Fibroblast of skin of left quadriceps (primary cell): ENCODE measurements around the gene PFN4.
A peak's percentile ranks its signal among the peaks of the same experiment; 100 is the strongest.

Experiments
- DNase-seq, 2 experiments: peaks; one replicate each; pipeline ENCODE4 v3.0.0-alpha.2; 2013; ENCODE audit warnings: low read depth in 2 of 2

PFN4 gene

DNA sequence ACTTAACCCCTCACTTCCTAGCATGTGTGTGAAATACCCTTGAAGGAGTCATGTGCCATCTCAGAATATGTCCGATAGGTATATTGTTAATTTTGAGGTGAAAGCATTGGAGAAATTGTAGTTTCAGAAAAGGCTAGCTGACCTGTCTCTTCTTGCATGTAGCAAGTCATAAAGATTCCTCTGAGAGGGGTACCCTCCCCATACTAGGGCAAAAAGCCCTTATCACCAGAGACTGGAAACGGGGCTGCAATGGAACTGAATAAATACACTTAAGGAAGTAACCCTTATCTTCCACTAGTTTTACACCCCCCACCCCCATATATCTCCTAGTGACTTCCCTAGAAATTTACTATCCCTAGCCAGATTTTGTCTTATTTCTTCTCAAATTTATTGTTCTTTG lies 45.3 kb downstream of the PFN4 start:
- DNase-seq, result no peak

DNA sequence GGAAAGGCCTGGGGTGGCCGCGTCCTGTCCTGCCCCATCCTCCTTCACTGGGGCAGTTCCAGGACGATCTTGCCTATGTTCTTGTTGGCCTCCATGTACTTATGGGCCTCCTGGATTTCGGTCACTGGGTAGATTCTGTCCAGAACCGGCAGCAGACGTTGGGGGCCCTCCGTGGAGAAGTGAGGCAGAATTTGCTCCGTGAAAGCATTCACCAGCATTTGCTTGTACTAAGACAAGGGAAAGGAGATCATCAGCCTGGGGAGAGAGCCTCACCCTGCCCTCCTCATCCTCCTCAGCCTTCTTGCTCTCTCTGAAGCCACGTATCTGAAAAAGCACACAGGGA lies 45.6 kb downstream of the PFN4 start:
- no peak for DNase-seq

DNA sequence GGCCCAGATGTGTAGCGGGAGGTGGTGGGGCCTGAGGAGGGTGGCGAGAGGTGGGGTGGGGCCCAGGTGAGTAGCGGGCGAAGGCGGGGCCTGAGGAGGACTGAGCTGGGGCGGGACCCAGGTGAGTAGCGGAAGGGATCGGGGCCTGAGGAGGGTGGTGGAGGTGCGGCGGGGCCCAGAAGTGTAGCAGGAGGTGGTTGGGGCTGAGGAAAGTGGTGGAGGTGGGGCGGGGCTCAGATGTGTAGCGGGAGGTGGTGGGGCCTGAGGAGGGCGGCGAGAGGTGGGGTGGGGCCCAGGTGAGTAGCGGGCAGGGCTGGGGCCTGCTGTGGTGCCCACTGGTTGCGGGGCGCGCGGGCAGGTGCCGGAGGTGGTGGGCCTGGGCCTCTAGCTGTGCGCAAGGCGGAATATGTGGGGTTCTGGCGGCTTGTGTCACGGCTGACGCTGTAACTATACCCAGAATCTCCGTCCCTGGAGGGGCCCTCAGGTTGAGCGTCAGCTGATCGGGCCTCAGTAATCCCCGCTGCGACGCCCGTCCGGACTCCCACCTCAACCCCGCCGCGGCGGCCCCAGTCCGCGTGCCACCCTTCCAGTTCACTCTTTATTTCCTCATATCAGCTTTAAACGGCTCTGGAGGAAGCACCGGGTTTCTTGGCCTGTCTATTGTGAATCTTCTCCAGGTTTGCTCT lies 46.1 kb downstream of the PFN4 start:
- DNase-seq, result no peak

DNA sequence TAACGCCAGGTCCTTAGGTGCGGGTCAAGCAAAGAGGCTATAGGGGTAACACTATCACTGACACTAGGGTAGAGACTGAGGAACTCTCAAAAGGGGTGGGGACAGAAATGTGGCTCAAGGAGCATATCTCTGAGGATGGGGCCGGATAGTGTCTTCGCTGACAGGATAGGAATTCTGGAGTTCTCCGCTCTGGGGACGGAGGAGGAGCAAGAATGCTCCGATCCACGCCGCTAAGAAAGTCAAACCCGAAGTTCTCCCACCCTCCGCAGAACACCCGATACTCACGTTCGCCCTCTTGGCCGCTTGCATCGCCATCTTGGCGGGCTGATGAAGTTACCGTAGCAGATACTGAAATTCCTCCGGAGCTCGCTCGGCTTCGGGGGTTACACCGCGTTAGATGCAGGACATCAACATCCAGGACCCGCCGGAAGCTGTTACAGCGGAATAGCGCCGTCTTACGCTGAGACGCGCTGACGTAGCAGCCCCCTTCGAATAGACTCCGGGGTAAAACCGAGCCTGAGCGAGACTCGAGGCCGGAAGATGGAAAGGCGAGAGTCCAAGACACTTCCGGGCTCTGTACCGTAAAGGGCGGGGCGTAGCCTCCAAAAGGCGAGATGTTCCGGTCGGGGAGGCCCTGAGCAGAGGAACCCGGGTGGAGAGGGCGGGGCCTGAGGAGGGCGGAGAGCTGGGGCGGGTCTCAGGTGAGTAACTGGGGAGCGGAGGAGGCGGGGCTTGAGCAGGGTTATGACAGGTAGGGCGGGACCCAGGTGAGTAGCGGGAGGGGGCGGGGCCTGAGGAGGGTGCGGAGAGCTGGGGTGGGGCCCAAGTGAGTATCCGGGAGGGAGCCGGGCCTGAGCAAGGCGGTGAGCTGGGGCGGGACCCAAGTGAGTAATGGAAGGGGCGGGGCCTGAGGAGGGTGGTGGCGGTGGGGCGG lies 47.0 kb downstream of the PFN4 start, which contains the start of gene SF3B6:
TSS of gene SF3B6 (minus strand) at position 412 of the 934 bp plus-strand sequence. CDS start at position 315, 97 bp downstream.
- peak; percentile 97 for DNase-seq

DNA sequence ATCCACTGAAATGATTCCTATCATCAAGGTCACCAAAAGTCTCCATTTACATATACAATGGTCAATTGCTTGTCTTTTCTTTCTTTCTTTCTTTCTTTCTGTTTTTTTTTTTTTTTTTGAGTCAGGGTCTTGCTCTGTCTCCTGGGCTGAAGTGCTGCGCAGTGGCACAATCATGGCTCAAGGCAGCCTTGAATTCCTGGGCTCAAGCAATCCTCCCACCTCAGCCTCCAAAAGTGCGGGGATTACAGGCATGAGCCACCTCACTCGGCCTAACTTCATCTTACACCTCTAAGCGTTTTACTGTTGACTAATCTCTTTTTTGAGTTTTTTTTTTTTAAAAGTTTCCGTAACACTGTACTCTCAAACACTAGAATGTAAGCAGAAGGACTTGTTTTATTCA lies 47.9 kb downstream of the PFN4 start:
- DNase-seq, result no peak

DNA sequence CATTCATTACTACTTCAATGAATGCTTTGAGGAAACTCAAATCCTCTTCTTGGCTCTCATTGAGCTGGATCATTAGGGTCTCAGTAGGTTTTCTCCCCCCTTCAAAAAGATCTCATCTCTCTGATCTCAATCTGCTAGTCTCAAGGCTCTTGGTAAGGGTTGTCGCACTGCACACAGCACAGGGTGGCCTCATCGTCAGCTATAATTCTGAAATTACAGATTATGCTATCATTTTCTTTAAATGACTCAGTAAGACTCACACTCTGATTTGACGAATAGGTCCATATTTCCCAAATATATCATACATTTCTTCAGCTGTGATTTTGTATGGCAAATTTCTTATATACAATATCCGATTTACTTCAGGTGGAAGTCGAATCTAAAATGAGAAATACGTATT lies 49.3 kb downstream of the PFN4 start:
- DNase-seq, result no peak

DNA sequence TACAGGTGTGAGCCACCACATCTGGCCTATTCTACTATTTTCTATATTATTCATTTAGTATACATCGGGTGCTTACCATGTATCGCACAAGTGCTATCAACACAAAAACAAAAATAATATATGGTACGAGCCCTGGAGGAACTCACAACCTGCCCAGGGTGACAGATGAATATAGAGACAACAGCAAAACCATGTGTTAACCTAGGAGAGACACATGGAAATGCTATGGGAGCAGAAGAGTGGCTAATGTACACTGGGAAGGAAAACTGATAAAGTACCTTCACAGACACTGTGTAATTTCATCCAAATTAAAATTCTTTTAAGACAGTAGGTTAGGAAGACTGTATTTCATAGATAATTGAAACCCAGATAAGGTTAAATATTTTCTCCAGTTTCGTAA lies 50.9 kb downstream of the PFN4 start:
- DNase-seq, result no peak

DNA sequence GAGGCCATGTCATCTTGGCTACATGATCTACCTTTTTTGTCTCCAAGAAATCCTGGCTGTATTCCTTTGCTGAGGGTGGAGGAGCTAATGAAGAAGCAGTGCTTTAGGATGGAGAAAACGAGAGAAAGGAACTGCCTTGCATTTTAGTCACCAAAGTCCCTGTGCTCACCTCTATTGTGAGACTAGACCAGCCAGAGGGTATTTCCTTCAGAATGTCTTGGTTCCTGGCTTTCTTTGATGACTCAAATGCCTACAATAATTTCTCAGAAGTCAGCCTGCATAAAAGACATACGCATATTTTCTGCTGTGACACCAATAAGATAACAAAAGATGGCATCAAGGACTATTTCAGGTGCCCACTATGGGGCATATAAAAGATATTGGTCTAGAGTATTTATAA lies 57.8 kb downstream of the PFN4 start:
- DNase-seq, result no peak
